ENCODE measurements around the gene BHLHA9. TPM values are rescaled to one million over a fixed set of nuclear protein-coding genes. Genes with fewer than 3 reads are reported as not detected.

Gene BHLHA9
- total RNA-seq, 1 experiment from 2014 or later = 0.21 TPM

Other genes with a start within 250 kb of the BHLHA9 start
- gene ABR, start 90.5 kb upstream of the BHLHA9 start, total RNA-seq (2021; ENCODE audit: unreplicated experiment) = 172 TPM
- gene TRARG1, start 9.2 kb downstream of the BHLHA9 start, total RNA-seq (2021; ENCODE audit: unreplicated experiment) = not detected
- gene YWHAE, start 129.8 kb downstream of the BHLHA9 start, total RNA-seq (2021; ENCODE audit: unreplicated experiment) = 537 TPM
- gene CRK, start 185.8 kb downstream of the BHLHA9 start, total RNA-seq (2021; ENCODE audit: unreplicated experiment) = 67.0 TPM
- gene MYO1C, start 222.2 kb downstream of the BHLHA9 start, total RNA-seq (2021; ENCODE audit: unreplicated experiment) = 251 TPM
- gene INPP5K, start 246.2 kb downstream of the BHLHA9 start, total RNA-seq (2021; ENCODE audit: unreplicated experiment) = 21.3 TPM

Data from Panc1 (cell line).